PC-3 (cell line): ENCODE results near the gene KIF6. TPM values are rescaled to one million over a fixed set of nuclear protein-coding genes. Genes with fewer than 3 reads are reported as not detected.

Source experiments
- ATAC-seq: fragments of 200-7000 bp; cut with Tn5 transposase; 2 replicates; pipeline ENCODE4 v1.9.1; 2020; ENCODE audit warnings: mild to moderate bottlenecking, moderate library complexity
- BruUV-seq: library from RNA; stranded (reverse); fragments of 400-500 nt; replicated peaks from 2 replicates; lab custom pipeline; 2021; lab: Mats Ljungman, UMichigan
- CTCF ChIA-PET: fragments of 300-600 bp; sonication (Branson Sonifier 250); formaldehyde crosslinking; loops from one replicate; lab custom pipeline; 2022; ENCODE audit warnings: antibody characterized with exemption; lab: Charles Lee
- POLR2A ChIA-PET: fragments of 300-600 bp; sonication (Branson Sonifier 250); formaldehyde crosslinking; loops from one replicate; lab custom pipeline; 2022; ENCODE audit warnings: antibody characterized with exemption; ENCODE audit not compliant: unreplicated experiment; lab: Charles Lee
- DNase-seq: peaks from one replicate; pipeline ENCODE4 v3.0.0-alpha.2; 2015
- H2AFZ ChIP-seq: fragments of 300-600 bp; sonication (generic); 2 replicates; pipeline ENCODE4 v1.6.0; 2016; ENCODE audit warnings: antibody characterized with exemption, low read length
- H3F3A ChIP-seq: fragments of 300-600 bp; sonication (generic); one replicate; pipeline ENCODE4 v1.6.0; 2017; ENCODE audit warnings: antibody characterized with exemption, low read length, control low read depth, mild to moderate bottlenecking; ENCODE audit not compliant: unreplicated experiment
- H3K27ac ChIP-seq: fragments of 300-600 bp; sonication (generic); 2 replicates; pipeline ENCODE4 v1.5.1; 2016; ENCODE audit warnings: mild to moderate bottlenecking, low read length
- H3K27me3 ChIP-seq: fragments of 300-600 bp; sonication (generic); 2 replicates; pipeline ENCODE4 v1.6.1; 2016; ENCODE audit warnings: low read length, mixed read lengths
- H3K36me3 ChIP-seq: fragments of 300-600 bp; sonication (generic); 2 replicates; pipeline ENCODE4 v1.6.1; 2016; ENCODE audit warnings: low read depth, mixed run types, low read length, mixed read lengths
- H3K4me1 ChIP-seq: fragments of 300-600 bp; sonication (generic); 2 replicates; pipeline ENCODE4 v1.5.1; 2016; ENCODE audit warnings: low read length; ENCODE audit not compliant: insufficient read depth
- H3K4me2 ChIP-seq: fragments of 300-600 bp; sonication (generic); 2 replicates; pipeline ENCODE4 v1.6.0; 2016; ENCODE audit warnings: low read length
- H3K4me3 ChIP-seq: fragments of 300-600 bp; sonication (generic); 2 replicates; pipeline ENCODE4 v1.5.1; 2016; ENCODE audit warnings: mild to moderate bottlenecking, low read length, mixed read lengths
- H3K79me2 ChIP-seq: fragments of 300-600 bp; sonication (generic); 2 replicates; pipeline ENCODE4 v1.6.1; 2017; ENCODE audit warnings: low read length, mixed read lengths
- H3K9ac ChIP-seq: fragments of 300-600 bp; sonication (generic); 2 replicates; pipeline ENCODE4 v1.6.0; 2016; ENCODE audit warnings: mild to moderate bottlenecking, low read length
- H3K9me2 ChIP-seq: fragments of 300-600 bp; sonication (generic); replicated peaks from 2 replicates; pipeline ENCODE4 v1.6.1; 2016; ENCODE audit warnings: mixed run types, low read length, mixed read lengths
- H3K9me3 ChIP-seq: fragments of 300-600 bp; sonication (generic); 2 replicates; pipeline ENCODE4 v1.6.1; 2016; ENCODE audit warnings: low read length, mixed read lengths
- H4K20me1 ChIP-seq: fragments of 300-600 bp; sonication (generic); 2 replicates; pipeline ENCODE4 v1.6.1; 2016; ENCODE audit warnings: low read length, mixed read lengths
- EZH2 ChIP-seq: fragments of 300-600 bp; sonication (generic); IDR thresholded peaks from one replicate; pipeline ENCODE4 v1.6.1; 2017; ENCODE audit warnings: antibody characterized with exemption, mild to moderate bottlenecking, low read length; ENCODE audit not compliant: unreplicated experiment
- EZH2phosphoT487 ChIP-seq: fragments of 300-600 bp; sonication (generic); IDR thresholded peaks from 2 replicates; pipeline ENCODE4 v1.6.1; 2018; ENCODE audit warnings: mild to moderate bottlenecking, antibody characterized with exemption, low read length, borderline replicate concordance
- intact Hi-C: fragments of 100-400 bp; cut with micrococcal nuclease; formaldehyde crosslinking; loops from 2 replicates; pipeline ENCODE4 v1.9.0; 2023
- total RNA-seq: library from RNA; depleted of rRNA; stranded (reverse); fragments of >200 nt; gene quantifications from 2 replicates; pipeline ENCODE4 v1.2.3, GENCODE V29; 2014
- TF ChIP-seq, protein P1 (sequence below): fragments of 300-600 bp; sonication (generic); conservative IDR thresholded peaks from 2 replicates; pipeline ENCODE4 v1.5.1; 2017; ENCODE audit warnings: antibody characterized with exemption, low read depth, mild to moderate bottlenecking, low read length

KIF6 gene
- total RNA-seq, 1 experiment from 2014 or later, result 0.07 TPM

DNA sequence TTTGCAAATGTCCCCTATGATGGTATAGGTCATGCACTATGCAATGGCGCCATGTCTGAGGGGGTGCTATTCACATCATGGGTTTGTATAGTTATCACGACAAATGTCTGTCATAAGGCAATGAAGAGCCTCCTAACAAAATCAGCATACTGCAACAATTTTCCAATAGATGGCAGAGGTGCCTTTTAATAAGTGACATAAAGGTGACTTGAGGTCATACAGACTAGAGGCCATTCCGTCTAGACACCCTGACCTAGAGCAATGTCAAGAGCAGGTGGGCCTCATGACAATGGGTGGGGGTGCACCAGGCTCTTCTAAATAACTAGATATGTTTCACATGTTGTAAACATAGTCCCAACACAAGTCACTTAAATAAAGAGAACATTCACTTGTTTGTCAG, 107.7 kb downstream of the KIF6 start:
- intact Hi-C loops, result no loop called here
- no TSS peak for BruUV-seq
- TF ChIP-seq EZH2phosphoT487, result no peak
- TF ChIP-seq, protein P1, sequence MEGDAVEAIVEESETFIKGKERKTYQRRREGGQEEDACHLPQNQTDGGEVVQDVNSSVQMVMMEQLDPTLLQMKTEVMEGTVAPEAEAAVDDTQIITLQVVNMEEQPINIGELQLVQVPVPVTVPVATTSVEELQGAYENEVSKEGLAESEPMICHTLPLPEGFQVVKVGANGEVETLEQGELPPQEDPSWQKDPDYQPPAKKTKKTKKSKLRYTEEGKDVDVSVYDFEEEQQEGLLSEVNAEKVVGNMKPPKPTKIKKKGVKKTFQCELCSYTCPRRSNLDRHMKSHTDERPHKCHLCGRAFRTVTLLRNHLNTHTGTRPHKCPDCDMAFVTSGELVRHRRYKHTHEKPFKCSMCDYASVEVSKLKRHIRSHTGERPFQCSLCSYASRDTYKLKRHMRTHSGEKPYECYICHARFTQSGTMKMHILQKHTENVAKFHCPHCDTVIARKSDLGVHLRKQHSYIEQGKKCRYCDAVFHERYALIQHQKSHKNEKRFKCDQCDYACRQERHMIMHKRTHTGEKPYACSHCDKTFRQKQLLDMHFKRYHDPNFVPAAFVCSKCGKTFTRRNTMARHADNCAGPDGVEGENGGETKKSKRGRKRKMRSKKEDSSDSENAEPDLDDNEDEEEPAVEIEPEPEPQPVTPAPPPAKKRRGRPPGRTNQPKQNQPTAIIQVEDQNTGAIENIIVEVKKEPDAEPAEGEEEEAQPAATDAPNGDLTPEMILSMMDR, result no peak
- TF ChIP-seq EZH2, result no peak
- Histone ChIP-seq H3K9ac (no peak overlapping the region), H3K4me3 (no peak overlapping the region), H3K36me3 (no peaks in the 10 kb centered on the region), H3K4me2 (no peak overlapping the region), H3K27me3 (no peaks in the 10 kb centered on the region), H2AFZ (no peak overlapping the region), H3K27ac (no peak overlapping the region), H4K20me1 (no peaks in the 10 kb centered on the region), H3K9me2 (no peaks in the 10 kb centered on the region), H3F3A (no peaks in the 10 kb centered on the region), H3K79me2 (no peaks in the 10 kb centered on the region), H3K4me1 (no peaks in the 10 kb centered on the region), H3K9me3 (no peaks in the 10 kb centered on the region)
- POLR2A ChIA-PET, result no interaction called here
- ATAC-seq, result no peak
- CTCF ChIA-PET, result no interaction called here
- no peak for DNase-seq

DNA sequence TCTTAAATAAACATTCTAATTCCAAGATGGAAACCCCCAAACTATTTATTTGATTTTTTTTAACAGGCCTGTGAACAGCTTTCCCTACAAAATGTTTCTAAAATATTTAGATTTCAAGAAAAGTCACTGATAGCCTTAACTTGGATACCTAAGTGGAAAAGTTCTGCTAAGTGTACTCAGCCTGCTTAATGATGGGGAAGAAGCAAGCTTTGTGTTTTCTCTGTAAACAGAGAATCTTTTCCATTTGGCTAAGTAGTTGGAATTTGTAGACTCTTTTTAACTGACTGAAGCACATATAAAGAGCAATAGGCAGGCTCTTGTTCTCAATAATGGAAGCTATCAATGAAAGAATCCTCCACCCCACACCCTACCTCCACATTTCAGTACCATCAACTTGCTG, 108.2 kb downstream of the KIF6 start:
- BruUV-seq, result no TSS peak
- no peak for DNase-seq
- ChIA-PET POLR2A (no interaction called here), CTCF (no interaction called here)
- no peaks in the 10 kb centered on the region for H3K27me3 ChIP-seq
- no peaks in the 10 kb centered on the region for H3F3A ChIP-seq
- no peaks in the 10 kb centered on the region for H3K9me2 ChIP-seq
- intact Hi-C loops, result no loop called here
- no peak overlapping the region for H3K4me2 ChIP-seq
- H3K4me3 ChIP-seq, result no peak overlapping the region
- no peaks in the 10 kb centered on the region for H4K20me1 ChIP-seq
- H3K79me2 ChIP-seq, result no peaks in the 10 kb centered on the region
- no peak overlapping the region for H2AFZ ChIP-seq
- H3K27ac ChIP-seq, result no peak overlapping the region
- TF ChIP-seq, protein P1, result no peak
- TF ChIP-seq EZH2 (no peak), EZH2phosphoT487 (no peak)
- ATAC-seq, result no peak
- H3K9ac ChIP-seq, result no peak overlapping the region
- no peaks in the 10 kb centered on the region for H3K9me3 ChIP-seq
- no peaks in the 10 kb centered on the region for H3K4me1 ChIP-seq
- no peaks in the 10 kb centered on the region for H3K36me3 ChIP-seq

DNA sequence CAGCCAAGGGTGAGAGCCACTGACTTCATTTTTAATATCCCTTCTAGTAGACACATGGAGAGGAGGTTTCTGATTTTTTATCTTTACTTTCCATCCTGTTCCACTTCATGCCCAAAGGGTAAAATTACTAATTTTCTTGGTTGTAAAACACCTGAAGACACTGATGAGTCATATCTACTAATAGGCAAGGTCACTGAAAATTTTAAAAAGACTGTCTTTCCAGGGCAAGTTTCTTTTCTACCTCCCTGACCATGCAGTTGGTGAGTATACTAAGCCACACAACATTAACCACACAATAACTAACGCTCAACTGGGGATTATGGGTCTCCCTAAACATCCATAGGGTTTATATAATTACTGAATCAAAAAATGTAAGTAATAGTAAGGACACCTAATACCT, 109.6 kb downstream of the KIF6 start:
- POLR2A ChIA-PET, result no interaction called here
- ATAC-seq (no peak), DNase-seq (no peak)
- H4K20me1 ChIP-seq, result no peaks in the 10 kb centered on the region
- TF ChIP-seq EZH2, result no peak
- TF ChIP-seq, protein P1, result no peak
- TF ChIP-seq EZH2phosphoT487, result no peak
- CTCF ChIA-PET, result no interaction called here
- no peaks in the 10 kb centered on the region for H3K27me3 ChIP-seq
- H3K4me2 ChIP-seq, result no peak overlapping the region
- H3K4me3 ChIP-seq, result no peak overlapping the region
- H3K4me1 ChIP-seq, result no peaks in the 10 kb centered on the region
- H3K79me2 ChIP-seq, result no peaks in the 10 kb centered on the region
- BruUV-seq, result no TSS peak
- no peaks in the 10 kb centered on the region for H3F3A ChIP-seq
- H3K9me2 ChIP-seq, result no peaks in the 10 kb centered on the region
- H3K27ac ChIP-seq, result no peak overlapping the region
- intact Hi-C loops, result no loop called here
- H2AFZ ChIP-seq, result no peak overlapping the region
- H3K9me3 ChIP-seq, result no peaks in the 10 kb centered on the region
- H3K9ac ChIP-seq, result no peak overlapping the region
- H3K36me3 ChIP-seq, result no peaks in the 10 kb centered on the region
